Esophagus mucosa (tissue), 1 donor: ENCODE data around the gene CCDC33. TPM values are rescaled to one million over a fixed set of nuclear protein-coding genes. Genes with fewer than 3 reads are reported as not detected.
A peak's percentile ranks its signal among the peaks of the same experiment; 100 is the strongest.

ENCODE experiments used
- ATAC-seq: fragments of 200-7000 bp; cut with Tn5 transposase; one replicate; pipeline ENCODE4 v1.9.1; 2020
- total RNA-seq: library from RNA; stranded (reverse); gene quantifications from one replicate; pipeline ENCODE4 v1.2.4, GENCODE V29; 2023
- donor health status: DM: yes; HTN: yes; CAD: no.

Gene CCDC33
- total RNA-seq, 1 donor from 2014 or later, result 0.32 TPM

GRCh38 chr15:74233373-74233772, 2.8 kb upstream of the CCDC33 start:
- no peak for ATAC-seq

GRCh38 chr15:74233851-74234597, 2.1 kb upstream of the CCDC33 start:
- no peak for ATAC-seq

GRCh38 chr15:74234598-74234875, 1.6 kb upstream of the CCDC33 start:
- ATAC-seq, result no peak

GRCh38 chr15:74239051-74239705, 3.1 kb downstream of the CCDC33 start:
- ATAC-seq, result no peak

- ATAC-seq, result peak; percentile 47
Measured at GRCh38 chr15:74240002-74240568, 4.0 kb downstream of the CCDC33 start.

- ATAC-seq, result no peak
Measured at GRCh38 chr15:74240897-74241614, 4.9 kb downstream of the CCDC33 start.

- no peak for ATAC-seq
Measured at GRCh38 chr15:74242441-74243185, 6.5 kb downstream of the CCDC33 start.

GRCh38 chr15:74243431-74243830, 7.3 kb downstream of the CCDC33 start:
- no peak for ATAC-seq

- ATAC-seq, result no peak
Measured at GRCh38 chr15:74244822-74245341, 8.8 kb downstream of the CCDC33 start.

- ATAC-seq, result no peak
Measured at GRCh38 chr15:74245342-74245931, 9.3 kb downstream of the CCDC33 start.

- ATAC-seq, result no peak
Measured at GRCh38 chr15:74250266-74250665, 14.1 kb downstream of the CCDC33 start.

GRCh38 chr15:74251131-74251811, 15.1 kb downstream of the CCDC33 start:
- ATAC-seq, result peak; percentile 43

GRCh38 chr15:74252291-74252690, 16.2 kb downstream of the CCDC33 start:
- ATAC-seq, result no peak

GRCh38 chr15:74252721-74253120, 16.6 kb downstream of the CCDC33 start:
- no peak for ATAC-seq

GRCh38 chr15:74253211-74253921, 17.2 kb downstream of the CCDC33 start:
- no peak for ATAC-seq

GRCh38 chr15:74257105-74257504, 21.0 kb downstream of the CCDC33 start:
- no peak for ATAC-seq

- ATAC-seq, result no peak
Measured at GRCh38 chr15:74257623-74258022, 21.5 kb downstream of the CCDC33 start.

- no peak for ATAC-seq
Measured at GRCh38 chr15:74258456-74259291, 22.5 kb downstream of the CCDC33 start.

- ATAC-seq, result no peak
Measured at GRCh38 chr15:74259292-74259648, 23.1 kb downstream of the CCDC33 start.
